ENCODE results near the gene HERC2. TPM values are rescaled to one million over a fixed set of nuclear protein-coding genes. Genes with fewer than 3 reads are reported as not detected.

HERC2 gene
- total RNA-seq, 4 donors from 2014 or later: 59.3 to 88.1 (median 71.0) TPM

DNA sequence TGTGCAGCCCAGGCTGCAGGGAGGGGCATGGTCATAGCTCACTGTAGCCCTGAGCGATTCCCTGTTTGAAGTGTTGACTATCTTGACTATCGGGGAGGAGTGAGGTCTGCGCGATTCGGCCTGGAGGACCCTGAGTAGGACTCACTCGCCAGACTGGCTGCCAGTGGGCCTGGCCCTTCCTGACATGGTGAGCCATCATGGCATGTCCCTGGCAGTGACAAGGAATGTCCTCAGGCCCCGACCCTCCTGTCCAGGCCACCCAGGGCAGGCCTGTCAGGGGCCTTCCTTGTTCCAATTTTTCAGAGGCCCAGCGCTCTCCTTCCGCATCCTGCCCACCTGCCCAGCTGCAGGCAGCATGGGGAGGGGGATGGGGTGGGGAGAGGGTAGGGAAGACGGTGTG lies 217.7 kb downstream of the HERC2 start:
- peaks cover 12 to 16% of the 10 kb centered on the region in 2 donors for H3K4me1 ChIP-seq
- no peaks in the 10 kb centered on the region for H3K36me3 ChIP-seq
- TF ChIP-seq, protein P1, sequence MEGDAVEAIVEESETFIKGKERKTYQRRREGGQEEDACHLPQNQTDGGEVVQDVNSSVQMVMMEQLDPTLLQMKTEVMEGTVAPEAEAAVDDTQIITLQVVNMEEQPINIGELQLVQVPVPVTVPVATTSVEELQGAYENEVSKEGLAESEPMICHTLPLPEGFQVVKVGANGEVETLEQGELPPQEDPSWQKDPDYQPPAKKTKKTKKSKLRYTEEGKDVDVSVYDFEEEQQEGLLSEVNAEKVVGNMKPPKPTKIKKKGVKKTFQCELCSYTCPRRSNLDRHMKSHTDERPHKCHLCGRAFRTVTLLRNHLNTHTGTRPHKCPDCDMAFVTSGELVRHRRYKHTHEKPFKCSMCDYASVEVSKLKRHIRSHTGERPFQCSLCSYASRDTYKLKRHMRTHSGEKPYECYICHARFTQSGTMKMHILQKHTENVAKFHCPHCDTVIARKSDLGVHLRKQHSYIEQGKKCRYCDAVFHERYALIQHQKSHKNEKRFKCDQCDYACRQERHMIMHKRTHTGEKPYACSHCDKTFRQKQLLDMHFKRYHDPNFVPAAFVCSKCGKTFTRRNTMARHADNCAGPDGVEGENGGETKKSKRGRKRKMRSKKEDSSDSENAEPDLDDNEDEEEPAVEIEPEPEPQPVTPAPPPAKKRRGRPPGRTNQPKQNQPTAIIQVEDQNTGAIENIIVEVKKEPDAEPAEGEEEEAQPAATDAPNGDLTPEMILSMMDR (IDR thresholded peaks at IDR 0.05): no peak
- no peak for TF ChIP-seq POLR2A (IDR thresholded peaks at IDR 0.05)
- WGBS, 2 donors: 94 to 97% methylated on average over 10 of the region's 10 CpGs
- H3K4me3 ChIP-seq (replicated peaks in 1 of 3): no peak overlapping the region
- no peaks in the 10 kb centered on the region for H3K9me3 ChIP-seq
- H3K27me3 ChIP-seq: no peaks in the 10 kb centered on the region
- intact Hi-C loops (cut with DNase I): no loop called here
- DNase-seq: no peak
- H3K27ac ChIP-seq: no peak overlapping the region

DNA sequence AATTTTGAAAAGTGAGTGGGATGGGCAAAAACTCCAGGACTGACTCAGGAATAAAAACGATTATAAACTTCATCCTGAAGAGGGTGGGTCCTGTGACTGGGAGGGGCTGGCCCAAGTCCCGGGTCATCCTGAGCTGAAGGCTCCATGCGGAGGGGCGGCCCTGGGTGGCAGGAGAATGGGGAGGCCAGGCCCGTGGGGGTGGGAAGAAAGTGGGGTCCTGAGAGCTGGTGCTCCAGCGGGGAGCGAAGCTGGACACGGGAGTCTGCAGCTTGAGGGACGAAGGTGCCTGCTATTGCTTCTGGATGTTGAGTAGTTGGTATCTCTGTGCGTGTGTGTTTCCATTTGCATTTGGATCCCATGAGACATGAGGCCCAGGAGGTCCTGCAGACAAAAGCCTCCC lies 218.1 kb downstream of the HERC2 start:
- no peak for TF ChIP-seq POLR2A (IDR thresholded peaks at IDR 0.05)
- TF ChIP-seq, protein P1 (IDR thresholded peaks at IDR 0.05): no peak
- intact Hi-C loops (cut with DNase I): no loop called here
- WGBS, 2 donors: 84 to 88% methylated on average over 10 of the region's 10 CpGs

DNA sequence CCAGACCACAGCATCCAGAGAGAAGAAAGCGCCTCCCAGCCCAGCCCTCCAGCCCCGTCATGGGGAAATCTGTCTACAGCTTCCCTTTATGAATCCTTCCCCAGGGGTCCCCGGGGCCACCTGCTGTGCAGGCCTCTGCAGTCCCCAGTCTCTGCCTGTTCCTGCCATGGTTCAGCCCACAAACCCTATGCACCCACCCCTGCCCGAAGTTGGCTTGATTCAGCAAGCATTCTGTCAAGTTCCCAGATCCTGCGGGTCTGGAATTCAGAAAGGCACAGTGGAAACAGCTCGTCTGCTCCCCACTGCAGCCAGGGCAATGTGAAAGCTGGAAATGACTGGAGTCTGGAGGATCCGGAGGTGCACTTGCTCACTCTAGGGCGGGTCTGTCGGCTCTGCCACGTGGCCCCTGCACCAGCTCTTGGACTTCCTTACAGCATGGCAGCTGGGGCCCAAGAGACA lies 220.0 kb downstream of the HERC2 start:
- no peaks in the 10 kb centered on the region for H3K27me3 ChIP-seq
- no peak for DNase-seq
- no peaks in the 10 kb centered on the region for H3K36me3 ChIP-seq
- H3K9me3 ChIP-seq: no peaks in the 10 kb centered on the region
- no peak overlapping the region for H3K4me3 ChIP-seq (replicated peaks in 1 of 3)
- H3K4me1 ChIP-seq: peaks cover 21 to 33% of the 10 kb centered on the region in 2 donors
- 77 to 86% methylated on average over 6 to 10 of the region's 10 CpGs for WGBS, 2 donors
- intact Hi-C loops (cut with DNase I): no loop called here
- TF ChIP-seq, protein P1 (IDR thresholded peaks at IDR 0.05): no peak
- no peak for TF ChIP-seq POLR2A (IDR thresholded peaks at IDR 0.05)
- H3K27ac ChIP-seq: no peak overlapping the region

More for the DNA sequence above, 218.1 kb downstream of the HERC2 start:
- Histone ChIP-seq H3K36me3 (no peaks in the 10 kb centered on the region), H3K27me3 (no peaks in the 10 kb centered on the region), H3K9me3 (no peaks in the 10 kb centered on the region), H3K27ac (no peak overlapping the region), H3K4me1 (peaks cover 14 to 21% of the 10 kb centered on the region in 2 donors), H3K4me3 (replicated peaks in 1 of 3) (no peak overlapping the region)
- no peak for DNase-seq

DNA sequence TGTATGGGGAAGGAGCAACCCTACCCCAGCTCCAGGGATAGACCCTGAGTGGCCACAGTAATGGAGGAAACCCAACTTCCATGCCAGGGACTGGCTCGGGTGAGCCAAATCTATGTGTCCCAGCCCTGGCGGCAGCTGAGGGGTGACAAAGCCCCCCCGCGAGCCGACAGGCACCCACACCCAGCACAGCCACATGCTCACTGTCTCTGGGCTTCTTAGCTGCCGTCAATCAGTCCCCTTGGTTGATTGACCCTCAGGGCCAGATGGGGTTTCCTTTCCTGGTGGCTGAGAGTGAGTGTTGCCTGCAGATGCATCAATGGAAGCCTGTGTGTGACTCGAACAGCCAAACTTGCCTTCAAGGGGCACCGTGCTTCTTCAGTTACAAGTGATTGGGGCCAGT lies 220.8 kb downstream of the HERC2 start:
- H3K9me3 ChIP-seq: no peaks in the 10 kb centered on the region
- TF ChIP-seq POLR2A (IDR thresholded peaks at IDR 0.05): no peak
- no peak overlapping the region for H3K4me3 ChIP-seq (replicated peaks in 1 of 3)
- intact Hi-C loops (cut with DNase I): no loop called here
- H3K27me3 ChIP-seq: no peaks in the 10 kb centered on the region
- no peaks in the 10 kb centered on the region for H3K36me3 ChIP-seq
- DNase-seq: no peak
- H3K4me1 ChIP-seq: peaks cover 17 to 36% of the 10 kb centered on the region in 2 donors
- H3K27ac ChIP-seq: no peak overlapping the region
- 83 to 93% methylated on average over 5 to 7 of the region's 8 CpGs for WGBS, 2 donors

DNA sequence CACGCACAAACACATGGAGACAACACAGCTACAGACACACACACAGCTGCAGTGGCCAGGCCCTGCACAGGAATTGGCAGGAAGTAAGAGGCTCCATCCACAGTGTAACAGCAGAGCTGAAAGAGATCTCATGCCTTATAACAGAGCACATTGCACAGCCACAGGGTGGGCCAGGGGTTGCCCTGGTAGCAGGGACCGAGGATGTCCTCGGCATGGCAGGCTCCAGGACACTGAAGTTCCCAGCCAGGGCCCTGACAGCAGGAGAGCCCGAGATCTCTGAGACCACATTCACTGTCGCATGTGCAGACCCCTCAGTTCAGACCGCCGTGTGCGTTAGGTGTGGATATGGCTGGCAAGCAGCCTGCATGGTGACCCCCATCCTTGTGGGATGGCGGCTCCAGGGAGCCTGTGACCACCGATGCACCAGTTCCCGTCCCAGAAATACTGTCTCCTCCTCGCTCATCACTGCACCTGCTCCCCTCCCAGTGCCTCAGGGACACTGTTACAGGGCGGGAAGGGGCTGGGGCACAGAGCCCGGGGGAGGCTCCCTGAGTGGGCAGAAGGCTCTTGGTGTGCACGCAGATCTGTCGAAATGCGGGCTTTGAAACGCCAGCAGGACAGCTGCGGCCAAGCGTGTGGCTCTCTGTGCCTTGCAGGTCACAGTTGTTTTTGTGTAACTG lies 221.3 kb downstream of the HERC2 start:
- Histone ChIP-seq H3K27ac (no peak overlapping the region), H3K4me3 (replicated peaks in 1 of 3) (no peak overlapping the region), H3K4me1 (peaks cover 19 to 37% of the 10 kb centered on the region in 2 donors), H3K27me3 (no peaks in the 10 kb centered on the region), H3K9me3 (no peaks in the 10 kb centered on the region), H3K36me3 (no peaks in the 10 kb centered on the region)
- no peak for TF ChIP-seq POLR2A (IDR thresholded peaks at IDR 0.05)
- TF ChIP-seq, protein P1 (IDR thresholded peaks at IDR 0.05): no peak
- intact Hi-C loops (cut with DNase I): no loop called here
- DNase-seq: no peak
- 83 to 94% methylated on average over 15 to 19 of the region's 20 CpGs for WGBS, 2 donors
